HL-60 (cell line): Measurements from ENCODE around the gene LPIN1.

ENCODE experiments used
- CTCF ChIP-seq: IDR thresholded peaks from one replicate; pipeline ENCODE4 v1.5.1; 2011; ENCODE audit warnings: low read length, control low read depth, inconsistent platforms; ENCODE audit not compliant: insufficient read depth
- POLR2AphosphoS5 ChIP-seq: IDR thresholded peaks from 2 replicates; pipeline ENCODE4 v1.6.1; 2012; ENCODE audit warnings: low read depth
- SPI1 ChIP-seq: IDR thresholded peaks from 2 replicates; pipeline ENCODE4 v1.6.1; 2012; ENCODE audit warnings: low read depth, mild to moderate bottlenecking, borderline replicate concordance
- TF ChIP-seq, protein P1 (sequence below): IDR thresholded peaks from 2 replicates; pipeline ENCODE4 v1.6.1; 2012; ENCODE audit warnings: low read depth; ENCODE audit not compliant: insufficient replicate concordance

GRCh38 chr2:11870584-11870983, 124.2 kb downstream of the LPIN1 start:
- TF ChIP-seq, protein P1, sequence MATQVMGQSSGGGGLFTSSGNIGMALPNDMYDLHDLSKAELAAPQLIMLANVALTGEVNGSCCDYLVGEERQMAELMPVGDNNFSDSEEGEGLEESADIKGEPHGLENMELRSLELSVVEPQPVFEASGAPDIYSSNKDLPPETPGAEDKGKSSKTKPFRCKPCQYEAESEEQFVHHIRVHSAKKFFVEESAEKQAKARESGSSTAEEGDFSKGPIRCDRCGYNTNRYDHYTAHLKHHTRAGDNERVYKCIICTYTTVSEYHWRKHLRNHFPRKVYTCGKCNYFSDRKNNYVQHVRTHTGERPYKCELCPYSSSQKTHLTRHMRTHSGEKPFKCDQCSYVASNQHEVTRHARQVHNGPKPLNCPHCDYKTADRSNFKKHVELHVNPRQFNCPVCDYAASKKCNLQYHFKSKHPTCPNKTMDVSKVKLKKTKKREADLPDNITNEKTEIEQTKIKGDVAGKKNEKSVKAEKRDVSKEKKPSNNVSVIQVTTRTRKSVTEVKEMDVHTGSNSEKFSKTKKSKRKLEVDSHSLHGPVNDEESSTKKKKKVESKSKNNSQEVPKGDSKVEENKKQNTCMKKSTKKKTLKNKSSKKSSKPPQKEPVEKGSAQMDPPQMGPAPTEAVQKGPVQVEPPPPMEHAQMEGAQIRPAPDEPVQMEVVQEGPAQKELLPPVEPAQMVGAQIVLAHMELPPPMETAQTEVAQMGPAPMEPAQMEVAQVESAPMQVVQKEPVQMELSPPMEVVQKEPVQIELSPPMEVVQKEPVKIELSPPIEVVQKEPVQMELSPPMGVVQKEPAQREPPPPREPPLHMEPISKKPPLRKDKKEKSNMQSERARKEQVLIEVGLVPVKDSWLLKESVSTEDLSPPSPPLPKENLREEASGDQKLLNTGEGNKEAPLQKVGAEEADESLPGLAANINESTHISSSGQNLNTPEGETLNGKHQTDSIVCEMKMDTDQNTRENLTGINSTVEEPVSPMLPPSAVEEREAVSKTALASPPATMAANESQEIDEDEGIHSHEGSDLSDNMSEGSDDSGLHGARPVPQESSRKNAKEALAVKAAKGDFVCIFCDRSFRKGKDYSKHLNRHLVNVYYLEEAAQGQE = no peak
- TF ChIP-seq CTCF (no peak), POLR2AphosphoS5 (no peak), SPI1 (no peak)
